ENCODE data around the gene FILIP1.

GRCh38 chr6:75378101-75378500, 115.5 kb downstream of the FILIP1 start:
- TF ChIP-seq CTCF (IDR thresholded peaks at IDR 0.05; ENCODE audit: insufficient read depth, low read depth, low read length) = no peak
- TF ChIP-seq EZH2 (IDR thresholded peaks at IDR 0.05; ENCODE audit: insufficient read depth, low read length) = no peak
